Eye (tissue), 1 donor: ENCODE data around the gene DMPK.
A peak's percentile ranks its signal among the peaks of the same experiment; 100 is the strongest.
"Not testable (repeated sequence)": the region's sequence is repeated elsewhere in the genome, so short reads cannot be mapped to it uniquely, and the experiment has no call there.

Source experiments
- DNase-seq: peaks from one replicate; pipeline ENCODE4 v3.0.0-alpha.2; 2015

The DMPK gene

DNA sequence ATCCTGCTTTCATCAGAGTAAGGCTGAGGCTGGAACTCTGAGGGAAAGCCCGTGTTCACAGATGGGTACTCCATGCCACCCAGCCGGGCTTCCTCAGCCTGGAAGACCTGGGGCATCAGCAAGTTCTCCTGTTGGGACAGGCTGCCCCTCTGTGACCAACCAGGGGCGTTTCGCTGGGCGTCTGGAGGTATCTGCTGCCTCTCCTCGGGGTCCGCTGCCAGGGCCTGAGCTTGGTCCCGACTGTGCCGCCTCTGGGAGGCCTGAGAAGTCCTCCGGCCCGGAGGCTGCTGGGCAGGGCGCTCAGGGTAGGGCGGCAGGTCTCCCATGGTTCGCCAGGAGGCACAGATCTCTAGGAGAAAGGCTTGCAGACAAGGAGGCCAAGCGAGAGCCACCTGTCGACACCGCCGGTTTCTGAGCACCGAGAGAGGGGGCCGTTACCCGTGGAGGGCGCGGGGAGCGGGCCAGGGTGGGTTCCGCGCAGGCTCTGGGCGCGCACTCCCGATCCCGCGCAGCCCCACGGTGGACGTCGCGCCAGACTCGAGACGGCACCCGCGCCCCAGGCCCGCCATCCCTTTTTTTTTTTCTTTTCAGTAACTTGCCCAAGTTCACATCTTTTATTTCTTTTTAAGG, 32.7 kb upstream of the DMPK start, which contains the start of gene RSPH6A:
Gene RSPH6A (minus strand): TSS at position 458 of the 630 bp plus-strand sequence. CDS start 132 bp downstream, at position 326.
- peak; percentile 47 for DNase-seq

- no peak for DNase-seq
Measured at GRCh38 chr19:45814166-45814780, 32.0 kb upstream of the DMPK start.

DNA sequence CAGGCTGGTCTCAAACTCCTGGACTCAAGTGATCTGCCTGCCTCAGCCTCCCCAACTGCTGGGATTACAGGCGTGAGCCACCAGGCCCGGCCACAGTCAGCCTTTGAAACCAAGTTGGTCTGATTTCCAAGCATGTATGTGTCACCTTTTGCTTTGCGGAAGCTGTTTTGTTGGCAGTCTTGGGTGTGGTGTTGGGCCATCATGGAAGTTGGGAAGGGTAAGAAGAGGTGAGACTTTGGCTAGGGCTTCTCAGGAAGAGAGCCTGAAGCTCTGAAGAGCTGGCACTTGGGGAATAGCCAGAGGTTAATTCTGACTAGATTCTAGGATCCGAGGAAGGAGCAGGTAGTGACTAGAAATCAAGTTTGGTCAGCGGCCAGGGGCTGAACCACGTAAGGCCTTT, 30.0 kb upstream of the DMPK start:
- DNase-seq = no peak

GRCh38 chr19:45809643-45810159, 27.4 kb upstream of the DMPK start:
- peak; percentile 22 for DNase-seq

GRCh38 chr19:45805719-45806118, 23.4 kb upstream of the DMPK start:
- DNase-seq = no peak

- DNase-seq = no peak
Measured at GRCh38 chr19:45804959-45805230, 22.6 kb upstream of the DMPK start.

DNA sequence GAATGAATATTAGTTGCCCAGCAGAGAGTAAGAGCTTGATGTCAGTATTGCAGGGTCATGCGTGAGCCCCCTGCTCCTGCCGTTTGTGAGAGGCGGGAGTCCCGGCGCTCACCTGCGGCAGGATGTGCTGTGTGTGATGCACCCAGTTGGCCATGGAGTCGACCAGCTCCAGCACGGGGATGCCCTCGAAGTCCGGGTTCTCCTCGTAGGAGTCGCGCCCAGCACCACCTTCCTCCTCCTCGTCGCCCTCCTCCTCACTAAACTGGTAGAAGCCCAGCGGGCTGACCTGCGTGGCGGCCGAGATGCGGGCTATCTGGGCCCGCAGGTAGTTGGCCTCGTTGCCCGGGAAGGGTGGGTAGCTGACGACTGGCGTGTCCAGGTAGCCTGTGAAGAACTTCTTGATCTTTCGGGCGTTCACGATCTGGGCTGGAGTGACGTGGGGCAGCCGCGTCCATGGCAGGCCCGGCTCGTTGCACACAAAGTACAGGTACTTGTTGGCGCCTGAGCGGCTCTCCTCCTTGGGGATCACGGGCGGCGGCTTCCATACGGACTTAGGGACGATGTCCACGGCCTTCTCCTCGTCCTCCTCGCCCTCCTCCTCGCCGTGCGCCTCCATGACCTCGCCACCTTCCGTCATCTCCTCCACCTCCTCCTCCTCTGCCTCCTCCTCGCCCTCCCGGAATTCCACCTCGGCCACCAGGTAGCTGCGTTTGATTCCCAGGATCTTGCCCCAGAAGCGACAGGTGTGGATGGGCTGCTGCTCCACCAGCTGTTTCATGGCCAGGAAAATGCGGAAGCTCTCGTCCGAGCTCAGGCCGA, 22.1 kb upstream of the DMPK start:
- no peak for DNase-seq

DNA sequence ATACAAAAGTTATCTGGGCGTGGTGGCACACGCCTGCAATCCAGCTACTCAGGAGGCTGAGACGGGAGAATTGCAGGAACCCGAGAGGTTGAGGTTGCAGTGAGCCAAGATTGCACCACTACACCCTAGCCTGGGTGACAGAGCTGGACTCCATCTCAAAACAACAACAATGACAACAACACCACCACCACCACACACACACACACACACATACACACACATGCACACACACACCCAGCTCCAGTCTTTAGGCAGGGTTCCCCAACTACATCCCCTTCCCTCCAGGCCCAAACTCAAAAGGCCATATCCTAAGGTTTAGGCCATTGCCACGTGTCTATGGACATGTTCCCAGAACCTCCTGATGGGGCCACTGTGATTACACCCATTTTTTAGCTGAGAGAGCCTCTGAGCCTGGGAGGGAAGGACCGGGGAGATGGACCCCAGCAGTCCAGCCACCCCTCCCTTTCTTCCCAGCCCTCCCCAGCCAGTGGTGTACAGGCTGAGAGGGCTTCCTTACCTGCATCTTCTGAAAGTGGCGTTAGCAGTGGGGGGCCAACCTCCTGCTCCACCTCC, 19.4 kb upstream of the DMPK start:
- no peak for DNase-seq

GRCh38 chr19:45800070-45800553, 17.8 kb upstream of the DMPK start:
- DNase-seq = no peak

GRCh38 chr19:45799541-45799940, 17.3 kb upstream of the DMPK start:
- not testable (repeated sequence) for DNase-seq

- peak; percentile 89 for DNase-seq
Measured at GRCh38 chr19:45798995-45799517, 16.8 kb upstream of the DMPK start.

GRCh38 chr19:45794627-45795026, 12.3 kb upstream of the DMPK start:
- no peak for DNase-seq

- DNase-seq = no peak
Measured at GRCh38 chr19:45793876-45794275, 11.6 kb upstream of the DMPK start.

DNA sequence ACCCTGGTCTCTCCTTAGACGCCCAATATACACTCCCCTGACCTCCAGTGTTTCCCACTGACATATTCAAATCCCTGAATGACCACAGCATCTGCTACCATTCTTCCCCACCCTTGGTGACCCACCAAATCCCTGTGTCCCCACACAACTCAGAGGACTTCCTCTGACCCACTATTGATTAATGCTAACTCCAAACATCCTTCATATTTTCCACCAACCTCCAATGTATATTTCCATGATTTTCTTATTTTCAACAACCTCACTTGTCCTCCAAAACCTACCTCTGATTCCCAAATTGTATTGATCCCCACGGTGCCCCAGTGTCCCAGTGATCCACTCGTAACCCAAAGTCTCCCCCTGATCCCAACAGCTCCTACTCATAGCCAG, 10.9 kb upstream of the DMPK start:
- no peak for DNase-seq

- peak; percentile 100 for DNase-seq
Measured at GRCh38 chr19:45792470-45793177, 10.3 kb upstream of the DMPK start, which contains the start of gene DMWD. Gene DMWD, minus strand, starts transcription at chr19:45792845. Its CDS starts 89 bp downstream, at chr19:45792756.

GRCh38 chr19:45791744-45792469, 9.6 kb upstream of the DMPK start:
- DNase-seq = no peak

DNA sequence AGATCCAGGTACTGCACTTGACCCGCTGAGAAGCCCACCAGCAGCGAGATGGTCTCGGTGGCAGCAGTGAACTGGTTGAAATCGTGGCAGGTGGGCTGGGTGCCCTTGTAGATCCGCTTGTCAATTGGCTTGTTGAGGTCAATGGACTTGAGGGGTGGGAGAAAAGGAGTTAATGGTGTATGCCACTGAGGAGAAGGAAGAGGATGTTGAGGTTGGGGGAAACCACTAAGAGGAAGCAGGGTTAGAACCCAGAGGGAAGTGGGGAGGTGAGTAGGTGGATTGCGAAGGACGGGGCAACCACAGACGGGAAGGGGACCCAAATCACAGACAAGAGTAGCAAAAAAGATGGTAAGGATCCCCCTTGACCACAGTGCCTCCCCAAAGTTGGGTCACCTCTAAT, 8.7 kb upstream of the DMPK start:
- no peak for DNase-seq

GRCh38 chr19:45789035-45789786, 6.9 kb upstream of the DMPK start:
- no peak for DNase-seq

DNA sequence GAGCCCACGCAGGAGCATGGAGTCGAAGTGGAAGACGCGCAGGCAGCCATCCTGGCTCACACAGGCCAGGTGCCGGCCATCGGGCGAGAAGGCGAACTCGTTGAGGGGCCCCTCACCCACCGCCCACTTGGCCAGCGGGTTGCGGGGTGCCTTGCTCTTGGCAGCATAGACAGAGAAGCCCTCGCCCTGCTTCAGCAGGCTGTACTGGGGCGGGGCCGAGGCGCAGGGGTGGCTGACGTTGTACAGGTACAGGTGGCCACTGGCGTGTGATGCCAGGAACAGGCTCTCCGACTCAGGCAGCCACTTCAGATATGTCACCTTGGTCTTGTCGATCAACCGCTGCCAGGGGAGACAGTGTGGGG, 4.2 kb upstream of the DMPK start:
- DNase-seq = no peak

GRCh38 chr19:45785781-45786532, 3.7 kb upstream of the DMPK start:
- DNase-seq = no peak
